Tibial nerve (tissue), 3 donors: ENCODE data around the gene OPALIN.

Experiments
- POLR2A ChIP-seq, 2 donors: fragments of 450-650 bp; IDR thresholded peaks; one replicate each; pipeline ENCODE4 v1.6.1; 2017; ENCODE audit warnings: antibody characterized with exemption in 2 of 2, mild to moderate bottlenecking in 2 of 2, moderate library complexity in 2 of 2
- TF ChIP-seq, protein P1 (sequence below), 5 experiments: fragments of 200-600 bp in 3 of 5; fragments of 450-650 bp in 2 of 5; sonication (generic) in 3 of 5; IDR thresholded peaks; one replicate each; pipeline ENCODE4 v1.5.1; 2016 to 2019; ENCODE audit warnings: antibody characterized with exemption in 5 of 5, mild to moderate bottlenecking in 3 of 5, moderate library complexity in 2 of 5

- no peak for TF ChIP-seq POLR2A (IDR thresholded peaks at IDR 0.05)
- TF ChIP-seq, protein P1, sequence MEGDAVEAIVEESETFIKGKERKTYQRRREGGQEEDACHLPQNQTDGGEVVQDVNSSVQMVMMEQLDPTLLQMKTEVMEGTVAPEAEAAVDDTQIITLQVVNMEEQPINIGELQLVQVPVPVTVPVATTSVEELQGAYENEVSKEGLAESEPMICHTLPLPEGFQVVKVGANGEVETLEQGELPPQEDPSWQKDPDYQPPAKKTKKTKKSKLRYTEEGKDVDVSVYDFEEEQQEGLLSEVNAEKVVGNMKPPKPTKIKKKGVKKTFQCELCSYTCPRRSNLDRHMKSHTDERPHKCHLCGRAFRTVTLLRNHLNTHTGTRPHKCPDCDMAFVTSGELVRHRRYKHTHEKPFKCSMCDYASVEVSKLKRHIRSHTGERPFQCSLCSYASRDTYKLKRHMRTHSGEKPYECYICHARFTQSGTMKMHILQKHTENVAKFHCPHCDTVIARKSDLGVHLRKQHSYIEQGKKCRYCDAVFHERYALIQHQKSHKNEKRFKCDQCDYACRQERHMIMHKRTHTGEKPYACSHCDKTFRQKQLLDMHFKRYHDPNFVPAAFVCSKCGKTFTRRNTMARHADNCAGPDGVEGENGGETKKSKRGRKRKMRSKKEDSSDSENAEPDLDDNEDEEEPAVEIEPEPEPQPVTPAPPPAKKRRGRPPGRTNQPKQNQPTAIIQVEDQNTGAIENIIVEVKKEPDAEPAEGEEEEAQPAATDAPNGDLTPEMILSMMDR (IDR thresholded peaks at IDR 0.05), result no peak
Observed at GRCh38 chr10:96390460-96390864, 31.7 kb upstream of the OPALIN start.
